PFSK-1 (cell line): ENCODE data around the gene BPGM.

ENCODE experiments used
- POLR2AphosphoS5 ChIP-seq: IDR thresholded peaks from 2 replicates; pipeline ENCODE4 v1.6.1; 2012; ENCODE audit warnings: low read depth, mild to moderate bottlenecking, control low read depth, low read length, moderate library complexity
- REST ChIP-seq, 2 experiments: IDR thresholded peaks; 2 replicates each; pipeline versions ENCODE4 v1.6.1 to v1.8.0; 2011 to 2012; ENCODE audit warnings: low read depth in 2 of 2, low read length in 2 of 2, control low read depth in 1 of 2, inconsistent platforms in 1 of 2, mild to moderate bottlenecking in 1 of 2, moderate library complexity in 1 of 2; ENCODE audit not compliant: insufficient read depth in 1 of 2
- TAF1 ChIP-seq: IDR thresholded peaks from 2 replicates; pipeline ENCODE4 v1.6.1; 2012; ENCODE audit warnings: low read length, control low read depth, borderline replicate concordance; ENCODE audit not compliant: insufficient read depth

- TF ChIP-seq POLR2AphosphoS5, result no peak
- no peak for TF ChIP-seq TAF1
- no peak for TF ChIP-seq REST (IDR thresholded peaks at IDR 0.05; ENCODE audit: insufficient read depth in 1 of 2, low read depth in 2 of 2, low read length in 2 of 2)
Observed at GRCh38 chr7:134674424-134674823, 27.8 kb downstream of the BPGM start.
